ENCODE results near the gene CAMTA1.
A peak's percentile ranks its signal among the peaks of the same experiment; 100 is the strongest.

CAMTA1 gene

DNA sequence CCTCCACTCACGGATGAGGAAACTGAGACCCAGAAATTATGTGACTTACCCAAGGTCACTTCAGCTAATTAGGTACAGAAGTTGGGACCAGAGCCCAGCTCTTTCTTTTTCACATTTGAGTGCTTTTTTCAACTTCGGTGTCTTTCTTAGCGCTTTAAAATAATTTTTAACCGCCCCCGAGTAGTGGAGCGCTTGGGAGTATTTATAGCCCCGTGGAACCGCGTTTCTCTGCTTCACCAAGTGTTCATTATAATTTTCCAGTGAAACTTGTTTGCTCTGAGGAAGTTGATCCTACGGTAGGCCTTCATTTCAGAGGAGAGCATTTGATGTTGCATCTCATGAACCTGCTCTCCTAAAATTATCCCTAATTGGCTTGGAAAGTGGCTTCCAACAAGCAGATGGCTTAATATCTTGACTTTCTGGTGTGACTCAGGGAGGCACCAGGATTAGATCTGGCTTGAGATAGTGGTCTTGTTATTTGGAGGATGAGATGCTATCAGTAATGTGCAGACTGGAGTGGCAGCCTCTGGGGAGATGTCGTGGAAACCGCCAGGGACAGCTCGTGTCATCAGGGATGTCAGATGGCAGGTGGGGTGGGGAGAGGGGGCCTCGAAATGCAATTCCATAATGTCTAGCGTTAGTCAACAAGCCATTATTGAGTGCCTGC, 321.3 kb downstream of the CAMTA1 start:
- H3K27ac ChIP-seq (ENCODE audit: extremely low read depth, low read depth, low read length) = no peak overlapping the region
- no peaks in the 10 kb centered on the region for H3K36me3 ChIP-seq (ENCODE audit: control insufficient read depth in 2 of 2, insufficient read depth in 1 of 2, low read length in 2 of 2)
- no peaks in the 10 kb centered on the region for H3K4me1 ChIP-seq (ENCODE audit: control insufficient read depth, insufficient read depth, low read length)
- ChIA-PET POLR2A (no interaction called here), CTCF (no interaction called here)
- no peak for TF ChIP-seq ZNF596 (tag by site-specific recombination; IDR thresholded peaks at IDR 0.05)
- no peak for TF ChIP-seq ZNF501 (tag by site-specific recombination; IDR thresholded peaks at IDR 0.05)
- TF ChIP-seq ZNF274 (IDR thresholded peaks at IDR 0.05; ENCODE audit: low read length) = no peak
- TF ChIP-seq ZNF274 (tag by site-specific recombination; IDR thresholded peaks at IDR 0.05; ENCODE audit: borderline replicate concordance) = no peak
- TF ChIP-seq, protein P1, sequence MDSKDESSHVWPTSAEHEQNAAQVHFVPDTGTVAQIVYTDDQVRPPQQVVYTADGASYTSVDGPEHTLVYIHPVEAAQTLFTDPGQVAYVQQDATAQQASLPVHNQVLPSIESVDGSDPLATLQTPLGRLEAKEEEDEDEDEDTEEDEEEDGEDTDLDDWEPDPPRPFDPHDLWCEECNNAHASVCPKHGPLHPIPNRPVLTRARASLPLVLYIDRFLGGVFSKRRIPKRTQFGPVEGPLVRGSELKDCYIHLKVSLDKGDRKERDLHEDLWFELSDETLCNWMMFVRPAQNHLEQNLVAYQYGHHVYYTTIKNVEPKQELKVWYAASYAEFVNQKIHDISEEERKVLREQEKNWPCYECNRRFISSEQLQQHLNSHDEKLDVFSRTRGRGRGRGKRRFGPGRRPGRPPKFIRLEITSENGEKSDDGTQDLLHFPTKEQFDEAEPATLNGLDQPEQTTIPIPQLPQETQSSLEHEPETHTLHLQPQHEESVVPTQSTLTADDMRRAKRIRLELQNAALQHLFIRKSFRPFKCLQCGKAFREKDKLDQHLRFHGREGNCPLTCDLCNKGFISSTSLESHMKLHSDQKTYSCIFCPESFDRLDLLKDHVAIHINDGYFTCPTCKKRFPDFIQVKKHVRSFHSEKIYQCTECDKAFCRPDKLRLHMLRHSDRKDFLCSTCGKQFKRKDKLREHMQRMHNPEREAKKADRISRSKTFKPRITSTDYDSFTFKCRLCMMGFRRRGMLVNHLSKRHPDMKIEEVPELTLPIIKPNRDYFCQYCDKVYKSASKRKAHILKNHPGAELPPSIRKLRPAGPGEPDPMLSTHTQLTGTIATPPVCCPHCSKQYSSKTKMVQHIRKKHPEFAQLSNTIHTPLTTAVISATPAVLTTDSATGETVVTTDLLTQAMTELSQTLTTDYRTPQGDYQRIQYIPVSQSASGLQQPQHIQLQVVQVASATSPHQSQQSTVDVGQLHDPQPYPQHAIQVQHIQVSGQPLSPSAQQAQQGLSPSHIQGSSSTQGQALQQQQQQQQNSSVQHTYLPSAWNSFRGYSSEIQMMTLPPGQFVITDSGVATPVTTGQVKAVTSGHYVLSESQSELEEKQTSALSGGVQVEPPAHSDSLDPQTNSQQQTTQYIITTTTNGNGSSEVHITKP (tag by site-specific recombination; IDR thresholded peaks at IDR 0.05) = no peak
- TF ChIP-seq SP3 (tag by site-specific recombination; IDR thresholded peaks at IDR 0.05) = no peak
- no peak for TF ChIP-seq ZNF843 (tag by site-specific recombination; IDR thresholded peaks at IDR 0.05)
- TF ChIP-seq ZNF112 (tag by site-specific recombination; IDR thresholded peaks at IDR 0.05) = no peak
- no peak for TF ChIP-seq ZNF555 (tag by site-specific recombination; conservative IDR thresholded peaks at IDR 0.05)
- TF ChIP-seq SCRT1 (tag by site-specific recombination; IDR thresholded peaks at IDR 0.05; ENCODE audit: borderline replicate concordance) = no peak
- TF ChIP-seq GFI1B (tag by site-specific recombination; IDR thresholded peaks at IDR 0.05) = no peak
- no peaks in the 10 kb centered on the region for H3K9me3 ChIP-seq (ENCODE audit: control insufficient read depth, insufficient read depth, low read depth, low read length)
- H3K4me3 ChIP-seq (ENCODE audit: low read depth, low read length) = no peak overlapping the region

DNA sequence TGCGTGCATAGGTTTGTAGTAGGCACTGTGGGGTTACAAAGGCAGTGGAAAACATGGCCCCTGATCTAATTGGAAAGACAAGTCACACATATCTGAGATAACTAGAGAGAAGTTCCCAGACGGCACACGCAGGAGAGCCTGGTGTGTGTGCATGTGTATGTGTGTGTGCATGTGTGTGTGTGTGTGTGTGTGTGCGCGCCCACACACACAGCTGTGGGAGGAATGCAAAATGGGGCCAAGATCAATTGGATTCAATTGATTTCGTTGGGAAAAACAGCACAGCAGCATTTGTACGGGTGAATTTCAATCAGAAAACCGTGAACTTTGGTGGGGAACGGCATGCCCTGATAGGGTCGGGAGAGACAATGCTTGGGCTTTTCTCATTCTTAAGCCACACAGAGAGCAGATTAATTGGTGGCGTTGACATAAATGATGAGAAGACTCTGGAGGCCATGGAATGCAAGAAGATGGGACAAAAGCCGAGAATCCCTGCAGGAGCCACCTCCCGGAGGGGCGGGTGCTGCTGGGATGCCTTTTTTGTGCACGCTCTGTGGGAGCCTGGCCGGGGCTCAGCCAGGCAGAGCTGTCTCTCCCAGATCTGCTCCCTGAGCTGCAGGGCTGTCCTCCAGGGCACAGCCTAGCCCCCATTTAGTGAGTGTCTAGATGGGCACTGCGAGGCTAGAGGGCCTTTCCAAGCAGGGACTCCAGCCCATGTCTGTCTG, 322.0 kb downstream of the CAMTA1 start:
- H3K9me3 ChIP-seq (ENCODE audit: control insufficient read depth, insufficient read depth, low read depth, low read length) = no peaks in the 10 kb centered on the region
- no peak overlapping the region for H3K27ac ChIP-seq (ENCODE audit: extremely low read depth, low read depth, low read length)
- no peak overlapping the region for H3K4me3 ChIP-seq (ENCODE audit: low read depth, low read length)
- CTCF ChIA-PET = no interaction called here
- no peaks in the 10 kb centered on the region for H3K4me1 ChIP-seq (ENCODE audit: control insufficient read depth, insufficient read depth, low read length)
- POLR2A ChIA-PET = no interaction called here
- H3K36me3 ChIP-seq (ENCODE audit: control insufficient read depth in 2 of 2, insufficient read depth in 1 of 2, low read length in 2 of 2) = no peaks in the 10 kb centered on the region
- TF ChIP-seq, protein P2, sequence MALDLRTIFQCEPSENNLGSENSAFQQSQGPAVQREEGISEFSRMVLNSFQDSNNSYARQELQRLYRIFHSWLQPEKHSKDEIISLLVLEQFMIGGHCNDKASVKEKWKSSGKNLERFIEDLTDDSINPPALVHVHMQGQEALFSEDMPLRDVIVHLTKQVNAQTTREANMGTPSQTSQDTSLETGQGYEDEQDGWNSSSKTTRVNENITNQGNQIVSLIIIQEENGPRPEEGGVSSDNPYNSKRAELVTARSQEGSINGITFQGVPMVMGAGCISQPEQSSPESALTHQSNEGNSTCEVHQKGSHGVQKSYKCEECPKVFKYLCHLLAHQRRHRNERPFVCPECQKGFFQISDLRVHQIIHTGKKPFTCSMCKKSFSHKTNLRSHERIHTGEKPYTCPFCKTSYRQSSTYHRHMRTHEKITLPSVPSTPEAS (tag by site-specific recombination; IDR thresholded peaks at IDR 0.05) = peak; percentile 72
- TF ChIP-seq, protein P3, sequence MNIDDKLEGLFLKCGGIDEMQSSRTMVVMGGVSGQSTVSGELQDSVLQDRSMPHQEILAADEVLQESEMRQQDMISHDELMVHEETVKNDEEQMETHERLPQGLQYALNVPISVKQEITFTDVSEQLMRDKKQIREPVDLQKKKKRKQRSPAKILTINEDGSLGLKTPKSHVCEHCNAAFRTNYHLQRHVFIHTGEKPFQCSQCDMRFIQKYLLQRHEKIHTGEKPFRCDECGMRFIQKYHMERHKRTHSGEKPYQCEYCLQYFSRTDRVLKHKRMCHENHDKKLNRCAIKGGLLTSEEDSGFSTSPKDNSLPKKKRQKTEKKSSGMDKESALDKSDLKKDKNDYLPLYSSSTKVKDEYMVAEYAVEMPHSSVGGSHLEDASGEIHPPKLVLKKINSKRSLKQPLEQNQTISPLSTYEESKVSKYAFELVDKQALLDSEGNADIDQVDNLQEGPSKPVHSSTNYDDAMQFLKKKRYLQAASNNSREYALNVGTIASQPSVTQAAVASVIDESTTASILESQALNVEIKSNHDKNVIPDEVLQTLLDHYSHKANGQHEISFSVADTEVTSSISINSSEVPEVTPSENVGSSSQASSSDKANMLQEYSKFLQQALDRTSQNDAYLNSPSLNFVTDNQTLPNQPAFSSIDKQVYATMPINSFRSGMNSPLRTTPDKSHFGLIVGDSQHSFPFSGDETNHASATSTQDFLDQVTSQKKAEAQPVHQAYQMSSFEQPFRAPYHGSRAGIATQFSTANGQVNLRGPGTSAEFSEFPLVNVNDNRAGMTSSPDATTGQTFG (tag by site-specific recombination; IDR thresholded peaks at IDR 0.05; ENCODE audit: borderline replicate concordance) = no peak

DNA sequence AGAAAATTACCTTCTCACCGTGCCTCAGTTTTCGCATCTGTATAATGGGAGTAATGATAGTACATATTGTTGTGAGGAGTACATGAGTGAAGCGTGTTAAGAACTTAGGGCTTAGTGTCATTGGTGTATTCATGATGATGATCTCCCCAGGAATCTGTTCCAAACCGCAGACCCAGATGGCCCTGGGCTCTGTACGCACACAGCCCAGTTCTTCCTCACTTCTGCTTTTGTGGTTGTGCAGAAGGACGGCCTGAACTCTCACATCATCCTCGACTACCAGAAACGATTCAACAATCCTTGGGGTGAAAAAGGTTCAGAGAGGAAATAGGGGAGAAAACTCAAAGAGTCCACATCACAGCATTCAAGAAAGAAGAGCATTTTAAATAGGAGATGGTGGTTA, 323.0 kb downstream of the CAMTA1 start:
- ChIA-PET POLR2A (no interaction called here), CTCF (interaction anchor here (1.5 kb wide), 1 partner anchor 66 kb away, joined by 4 read pairs; no protein-coding TSS in a partner anchor)
- H3K4me3 ChIP-seq (ENCODE audit: low read depth, low read length) = no peak overlapping the region

More for the DNA sequence above, 323.0 kb downstream of the CAMTA1 start:
- TF ChIP-seq TCF7L2 (IDR thresholded peaks at IDR 0.05; ENCODE audit: borderline replicate concordance, low read depth, low read length) (no peak), ZNF747 (tag by site-specific recombination; IDR thresholded peaks at IDR 0.05) (no peak), WT1 (tag by site-specific recombination; IDR thresholded peaks at IDR 0.05) (no peak), SP7 (tag by site-specific recombination; IDR thresholded peaks at IDR 0.05) (no peak), RBAK (tag by site-specific recombination; IDR thresholded peaks at IDR 0.05) (no peak)
- Histone ChIP-seq H3K36me3 (ENCODE audit: control insufficient read depth in 2 of 2, insufficient read depth in 1 of 2, low read length in 2 of 2) (no peaks in the 10 kb centered on the region), H3K27ac (ENCODE audit: extremely low read depth, low read depth, low read length) (no peak overlapping the region), H3K9me3 (ENCODE audit: control insufficient read depth, insufficient read depth, low read depth, low read length) (no peaks in the 10 kb centered on the region), H3K4me1 (ENCODE audit: control insufficient read depth, insufficient read depth, low read length) (no peaks in the 10 kb centered on the region)

All from HEK293 (cell line).